Raji (cell line): ENCODE results near the gene FTL.

Experiments used
- POLR2A ChIP-seq: IDR thresholded peaks from 2 replicates; pipeline ENCODE4 v1.6.1; 2011; ENCODE audit warnings: low read depth, low read length, control low read depth; ENCODE audit not compliant: insufficient read depth

Gene FTL

DNA sequence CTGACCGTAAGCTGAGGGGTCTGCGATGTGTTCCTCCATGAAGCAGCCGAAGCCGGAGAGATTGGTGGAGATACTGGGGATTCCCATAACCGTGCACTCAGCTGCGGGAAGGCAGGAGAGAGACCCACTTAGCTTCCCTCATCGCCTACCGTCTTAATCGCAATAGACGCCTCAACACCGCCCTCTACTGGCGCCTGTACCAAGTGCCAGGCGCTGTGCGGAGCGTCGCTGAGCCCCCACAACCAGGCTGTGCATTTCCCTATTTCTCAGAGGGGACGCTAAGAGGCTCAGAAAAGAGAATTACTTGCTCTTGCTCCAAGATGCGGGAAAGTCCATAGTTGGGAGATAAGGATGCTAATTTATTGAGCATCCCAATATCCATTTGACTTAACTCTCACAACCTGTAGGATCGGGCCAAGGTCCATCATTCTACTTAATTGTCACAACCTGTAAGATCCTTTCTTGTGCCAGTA lies 5.8 kb downstream of the FTL start:
- no peak for TF ChIP-seq POLR2A

DNA sequence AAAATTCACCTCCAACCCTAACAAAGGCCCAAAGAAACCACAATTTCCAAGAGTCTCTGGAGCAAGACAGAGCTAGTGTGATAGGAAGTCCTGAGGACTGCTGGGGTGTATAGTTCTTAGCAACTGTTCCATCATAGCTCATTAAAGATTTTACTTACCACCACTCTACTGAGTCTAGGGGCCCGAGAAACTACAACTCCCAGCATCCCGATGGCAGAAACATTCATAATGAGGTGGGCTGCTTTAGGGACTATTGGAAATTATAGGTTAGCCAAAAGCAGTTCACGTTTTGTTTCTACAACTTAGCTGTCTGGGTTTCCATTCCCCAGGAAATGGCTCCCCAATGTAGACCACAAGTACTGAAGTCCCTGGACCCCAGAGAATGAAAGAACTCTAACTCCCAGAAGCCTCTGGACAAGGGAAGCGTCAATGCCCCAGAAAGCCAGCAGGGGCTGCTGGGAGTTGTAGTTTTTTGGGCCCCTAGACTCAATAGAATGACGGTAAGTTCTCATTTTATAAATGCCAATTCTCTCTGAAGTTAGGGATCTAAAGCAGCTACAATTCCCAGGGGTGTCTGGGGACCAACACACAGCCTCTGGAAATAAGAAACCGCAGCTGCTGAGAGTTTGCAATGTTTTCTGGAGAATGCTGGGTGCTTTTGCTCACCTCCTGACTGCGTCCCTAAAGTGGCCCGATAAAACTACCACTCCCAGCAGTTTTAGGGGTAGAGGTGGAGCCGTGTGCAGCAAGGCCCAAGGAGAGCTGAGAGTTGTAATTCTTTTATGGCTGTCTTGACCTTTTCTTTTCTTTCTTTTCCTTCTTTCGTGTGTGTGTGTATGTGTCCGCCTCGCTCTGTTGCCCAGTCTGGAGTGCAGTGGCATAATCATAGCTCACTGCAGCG lies 11.1 kb downstream of the FTL start:
- no peak for TF ChIP-seq POLR2A

- no peak for TF ChIP-seq POLR2A
These were observed 12.0 kb downstream of the FTL start for GRCh38 chr19:48977061-48977460.

DNA sequence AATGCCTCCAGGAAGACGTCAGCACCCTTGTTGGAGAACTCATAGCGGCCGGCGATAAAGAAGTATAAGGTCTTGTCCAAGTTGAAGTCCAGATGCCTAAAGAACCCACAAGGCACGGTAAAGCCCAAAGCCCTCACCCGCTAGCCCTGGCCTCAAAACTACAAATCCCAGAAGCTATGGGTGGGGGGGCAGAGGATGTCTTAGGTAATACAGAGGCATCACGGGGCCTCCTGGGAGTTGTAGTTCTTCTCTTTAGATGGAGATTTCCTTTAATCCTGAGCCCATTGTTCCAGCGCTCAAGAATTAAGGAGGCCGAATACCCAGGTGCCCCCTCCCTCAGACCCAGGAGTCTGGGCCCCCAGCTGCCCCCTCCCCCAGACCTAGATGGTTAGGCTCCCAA lies 17.2 kb downstream of the FTL start:
- no peak for TF ChIP-seq POLR2A

GRCh38 chr19:48985711-48986110 lies 20.6 kb downstream of the FTL start:
- TF ChIP-seq POLR2A, result no peak

- TF ChIP-seq POLR2A, result no peak
These were observed 21.1 kb downstream of the FTL start for GRCh38 chr19:48986211-48986610.

DNA sequence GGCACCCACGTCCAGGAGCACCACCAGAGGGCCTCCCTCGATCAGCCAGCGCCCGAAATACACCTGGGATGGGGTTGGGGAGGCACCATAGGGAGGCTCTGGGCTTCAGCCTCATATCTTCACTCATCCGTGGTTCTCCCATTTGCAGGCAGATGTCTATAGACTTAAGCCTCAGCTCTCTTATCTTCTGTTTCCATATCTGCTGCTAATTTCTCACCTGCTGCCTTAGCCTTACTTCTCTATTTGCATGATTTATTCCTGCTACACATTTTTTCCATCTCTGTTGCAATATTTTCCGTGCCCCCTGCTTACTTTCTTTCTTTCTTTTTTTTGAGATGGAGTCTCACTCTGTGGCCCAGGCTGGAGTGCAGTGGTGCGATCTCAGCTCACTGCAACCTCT lies 22.2 kb downstream of the FTL start:
- TF ChIP-seq POLR2A, result no peak

GRCh38 chr19:48988286-48988685 lies 23.2 kb downstream of the FTL start:
- TF ChIP-seq POLR2A, result no peak

DNA sequence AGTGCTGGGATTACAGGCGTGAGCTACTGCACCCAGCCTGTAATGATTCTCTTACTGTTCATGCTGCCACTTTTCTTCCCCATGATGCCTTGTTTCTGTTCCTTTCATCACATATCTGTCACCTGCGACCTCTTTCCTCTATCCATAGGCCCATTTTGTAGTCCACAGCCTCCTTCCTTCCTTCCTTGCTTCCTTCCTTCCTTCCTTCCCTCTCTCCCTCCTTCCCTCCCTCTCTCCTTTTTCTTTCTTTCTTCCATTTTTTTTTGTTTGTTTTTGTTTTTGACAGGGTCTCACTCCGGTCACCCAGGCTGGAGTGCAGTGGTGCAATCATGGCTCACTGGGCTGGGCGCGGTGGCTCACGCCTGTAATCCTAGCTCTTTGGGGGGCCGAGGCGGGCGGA lies 23.8 kb downstream of the FTL start:
- no peak for TF ChIP-seq POLR2A

- TF ChIP-seq POLR2A, result no peak
These were observed 24.7 kb downstream of the FTL start for GRCh38 chr19:48989701-48990291.

DNA sequence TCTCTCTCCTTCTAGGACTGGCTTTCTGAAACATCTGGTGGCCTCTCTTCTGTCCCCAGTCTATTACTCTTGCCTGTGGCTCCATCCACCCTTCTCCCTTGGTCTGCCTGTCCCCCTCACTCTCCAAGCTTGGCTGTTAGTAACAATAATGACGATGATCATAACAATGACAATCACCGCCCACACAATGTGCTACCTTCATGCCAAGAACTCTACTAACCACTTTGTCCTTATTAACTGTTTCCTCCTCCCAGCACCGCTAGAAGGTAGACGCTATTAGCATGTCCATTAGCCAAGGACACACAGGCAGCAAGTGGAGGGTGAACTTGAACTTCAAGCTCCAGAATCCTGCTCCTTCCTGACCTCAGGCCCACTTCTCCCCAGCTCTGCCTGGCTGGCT lies 25.3 kb downstream of the FTL start:
- TF ChIP-seq POLR2A, result no peak

DNA sequence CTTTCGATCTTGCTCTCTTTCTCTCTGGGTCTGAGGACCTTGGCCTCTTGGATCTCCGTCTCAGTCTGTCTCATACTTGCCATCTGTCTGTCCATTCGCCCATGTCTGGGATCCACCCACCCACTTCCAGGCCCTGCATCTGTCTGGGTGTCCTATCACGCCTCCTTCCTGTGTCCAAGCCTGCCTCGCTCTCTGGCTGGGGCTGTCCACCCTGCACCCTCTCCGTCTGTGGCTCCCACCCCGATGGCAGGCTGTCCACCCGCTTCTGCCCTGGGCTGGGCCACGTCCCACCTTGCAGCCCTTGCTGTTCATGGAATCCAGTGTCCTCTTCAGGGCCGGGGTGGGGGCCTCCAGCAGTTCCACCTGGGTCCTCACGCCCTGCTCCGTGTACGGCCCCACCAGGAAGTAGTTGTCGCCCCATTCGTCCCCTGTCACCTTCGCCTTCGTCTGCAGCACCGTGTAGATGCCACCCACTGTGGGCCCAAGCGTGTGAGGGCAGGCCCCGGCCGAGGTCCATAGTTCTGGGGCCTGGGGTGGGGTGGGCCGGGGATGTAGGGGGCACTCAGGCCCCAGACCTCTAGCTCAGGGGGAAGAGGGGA lies 26.0 kb downstream of the FTL start:
- TF ChIP-seq POLR2A, result no peak

DNA sequence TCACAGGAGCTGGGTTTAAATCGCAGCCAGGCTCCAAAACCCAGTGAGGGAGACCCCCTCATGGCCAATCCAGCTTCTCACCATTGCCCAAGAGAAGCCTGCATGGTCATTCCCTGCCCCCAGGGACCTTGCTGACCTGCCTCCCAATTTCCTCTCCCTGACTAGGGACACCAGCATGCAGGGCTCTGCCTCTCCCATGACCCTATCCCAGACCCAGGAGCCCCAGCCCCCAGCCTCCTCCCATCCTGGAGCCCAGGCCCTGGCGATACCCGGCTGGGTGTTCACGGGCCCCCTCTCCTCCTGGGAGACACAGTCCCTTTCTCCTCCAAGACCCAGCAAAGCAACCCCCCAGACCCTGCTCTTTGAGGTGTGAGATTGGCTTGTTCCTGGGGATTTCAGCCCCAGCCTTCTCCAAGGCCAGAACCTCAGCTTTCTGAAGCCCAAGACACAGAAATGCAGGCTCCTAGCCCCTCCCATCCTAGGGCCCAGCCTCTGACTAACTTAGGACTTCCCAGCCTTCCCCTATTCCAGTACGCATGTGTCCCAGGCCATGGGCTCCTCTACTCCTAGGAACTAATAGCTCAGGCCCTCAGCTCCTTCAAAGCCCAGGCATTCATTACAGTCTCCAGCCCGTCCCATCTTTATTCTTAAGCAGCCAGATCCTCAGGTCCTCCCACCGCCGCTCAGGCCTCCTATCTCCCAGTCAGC lies 26.9 kb downstream of the FTL start:
- no peak for TF ChIP-seq POLR2A

DNA sequence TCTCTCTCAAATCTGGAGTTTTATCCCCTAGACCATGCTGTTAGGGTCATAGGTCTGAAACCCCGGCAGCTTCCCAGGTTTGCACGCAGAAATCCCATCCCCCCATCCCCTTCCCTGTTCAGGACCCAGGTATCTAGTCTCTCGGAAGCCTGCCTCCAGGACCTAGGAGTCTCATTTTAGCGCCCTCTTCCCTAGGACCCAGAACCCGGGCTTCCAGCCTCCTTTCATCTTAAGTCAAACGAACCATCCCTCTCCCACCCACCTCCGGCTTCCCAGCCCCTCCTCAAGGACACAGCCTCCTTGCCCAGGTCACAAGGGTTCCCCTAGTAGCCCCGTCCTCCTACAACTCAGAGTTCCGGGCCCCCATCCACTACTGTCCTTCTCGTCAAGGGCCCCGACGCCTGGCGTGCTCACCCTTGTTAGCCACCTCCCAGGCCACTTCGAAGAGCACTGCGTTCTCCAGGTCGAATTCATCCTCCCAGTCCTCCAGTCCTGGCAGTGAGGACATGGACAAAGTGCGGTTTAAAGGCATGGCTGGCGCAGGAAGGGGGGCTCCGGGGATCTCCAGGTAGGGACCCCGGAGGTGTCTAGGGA lies 27.6 kb downstream of the FTL start:
- no peak for TF ChIP-seq POLR2A
